WTC11 (cell line): ENCODE measurements around the gene TNIP3. TPM values are rescaled to one million over a fixed set of nuclear protein-coding genes. Genes with fewer than 3 reads are reported as not detected.
"Not testable (repeated sequence)": the region's sequence is repeated elsewhere in the genome, so short reads cannot be mapped to it uniquely, and the experiment has no call there.

Source experiments
- ATAC-seq: fragments of 200-7000 bp; cut with Tn5 transposase; 2 replicates; pipeline ENCODE4 v1.10.0; 2021; ENCODE audit warnings: mild to moderate bottlenecking, moderate library complexity
- CTCF ChIA-PET: fragments of 300-600 bp; sonication (Branson Sonifier 250); formaldehyde crosslinking; loops from one replicate; lab custom pipeline; 2021; ENCODE audit warnings: antibody characterized with exemption; lab: Charles Lee
- POLR2A ChIA-PET: fragments of 350-600 bp; sonication (Branson Sonifier 250); formaldehyde crosslinking; loops from one replicate; lab custom pipeline; 2021; ENCODE audit warnings: antibody characterized with exemption; lab: Charles Lee
- DNase-seq: peaks from one replicate; pipeline ENCODE4 v3.0.0; 2021; ENCODE audit warnings: low spot score
- H3K27ac Mint-ChIP-seq: 2 replicates; pipeline ENCODE4 v1.8.0; 2021; ENCODE audit warnings: mixed read lengths
- H3K27me3 Mint-ChIP-seq: 2 replicates; pipeline ENCODE4 v1.8.0; 2021; ENCODE audit warnings: low read depth, mild to moderate bottlenecking, moderate library complexity, mixed read lengths
- H3K36me3 Mint-ChIP-seq: 2 replicates; pipeline ENCODE4 v1.8.0; 2021; ENCODE audit warnings: mixed read lengths
- H3K4me1 Mint-ChIP-seq: 2 replicates; pipeline ENCODE4 v1.8.0; 2022; ENCODE audit warnings: mixed read lengths
- H3K4me3 Mint-ChIP-seq: 2 replicates; pipeline ENCODE4 v1.8.0; 2021; ENCODE audit warnings: mild to moderate bottlenecking, moderate library complexity, mixed read lengths
- H3K9me3 Mint-ChIP-seq: 2 replicates; pipeline ENCODE4 v1.8.0; 2021; ENCODE audit warnings: mixed read lengths
- ATF1 ChIP-seq: sonication (generic); formaldehyde crosslinking; IDR thresholded peaks from 2 replicates; pipeline ENCODE4 v1.8.1; 2023; ENCODE audit warnings: mild to moderate bottlenecking, moderate library complexity, missing genetic modification reagents
- CBFB ChIP-seq: sonication (generic); formaldehyde crosslinking; IDR thresholded peaks from 2 replicates; pipeline ENCODE4 v1.8.1; 2022; ENCODE audit warnings: mild to moderate bottlenecking, low read depth, missing genetic modification reagents
- KAT7 ChIP-seq: sonication (generic); formaldehyde crosslinking; IDR thresholded peaks from 2 replicates; pipeline ENCODE4 v1.8.1; 2023; ENCODE audit warnings: missing genetic modification reagents, mild to moderate bottlenecking, borderline replicate concordance
- NFYB ChIP-seq: sonication (generic); formaldehyde crosslinking; conservative IDR thresholded peaks from 2 replicates; pipeline ENCODE4 v1.8.0; 2022; ENCODE audit warnings: low read depth, missing genetic modification reagents
- RELA ChIP-seq: sonication (generic); formaldehyde crosslinking; IDR thresholded peaks from 2 replicates; pipeline ENCODE4 v1.8.1; 2022; ENCODE audit warnings: missing genetic modification reagents, mild to moderate bottlenecking, borderline replicate concordance
- TEAD4 ChIP-seq: sonication (generic); formaldehyde crosslinking; IDR thresholded peaks from 2 replicates; pipeline ENCODE4 v1.8.0; 2022; ENCODE audit warnings: mild to moderate bottlenecking, missing genetic modification reagents
- total RNA-seq: library from RNA; stranded (reverse); gene quantifications from 3 replicates; pipeline ENCODE4 v1.2.3, GENCODE V29; 2021
- TF ChIP-seq, protein P1 (sequence below): fragments of 200-600 bp; IDR thresholded peaks from 2 replicates; pipeline ENCODE4 v1.8.0; 2022; ENCODE audit warnings: antibody characterized with exemption
- TF ChIP-seq, protein P2 (sequence below): sonication (generic); formaldehyde crosslinking; IDR thresholded peaks from 2 replicates; pipeline ENCODE4 v1.8.0; 2023; ENCODE audit warnings: mild to moderate bottlenecking, missing genetic modification reagents
- TF ChIP-seq, protein P3 (sequence below): sonication (generic); formaldehyde crosslinking; IDR thresholded peaks from 2 replicates; pipeline ENCODE4 v1.8.1; 2023; ENCODE audit warnings: mild to moderate bottlenecking, missing genetic modification reagents, borderline replicate concordance
- TF ChIP-seq, protein P4 (sequence below): sonication (generic); formaldehyde crosslinking; IDR thresholded peaks from 2 replicates; pipeline ENCODE4 v1.8.1; 2022; ENCODE audit warnings: missing genetic modification reagents, borderline replicate concordance
- TF ChIP-seq, protein P5 (sequence below): sonication (generic); formaldehyde crosslinking; IDR thresholded peaks from 2 replicates; pipeline ENCODE4 v1.8.0; 2023; ENCODE audit warnings: missing genetic modification reagents, mild to moderate bottlenecking, borderline replicate concordance

TNIP3 gene
- total RNA-seq, 1 experiment from 2014 or later = not detected

DNA sequence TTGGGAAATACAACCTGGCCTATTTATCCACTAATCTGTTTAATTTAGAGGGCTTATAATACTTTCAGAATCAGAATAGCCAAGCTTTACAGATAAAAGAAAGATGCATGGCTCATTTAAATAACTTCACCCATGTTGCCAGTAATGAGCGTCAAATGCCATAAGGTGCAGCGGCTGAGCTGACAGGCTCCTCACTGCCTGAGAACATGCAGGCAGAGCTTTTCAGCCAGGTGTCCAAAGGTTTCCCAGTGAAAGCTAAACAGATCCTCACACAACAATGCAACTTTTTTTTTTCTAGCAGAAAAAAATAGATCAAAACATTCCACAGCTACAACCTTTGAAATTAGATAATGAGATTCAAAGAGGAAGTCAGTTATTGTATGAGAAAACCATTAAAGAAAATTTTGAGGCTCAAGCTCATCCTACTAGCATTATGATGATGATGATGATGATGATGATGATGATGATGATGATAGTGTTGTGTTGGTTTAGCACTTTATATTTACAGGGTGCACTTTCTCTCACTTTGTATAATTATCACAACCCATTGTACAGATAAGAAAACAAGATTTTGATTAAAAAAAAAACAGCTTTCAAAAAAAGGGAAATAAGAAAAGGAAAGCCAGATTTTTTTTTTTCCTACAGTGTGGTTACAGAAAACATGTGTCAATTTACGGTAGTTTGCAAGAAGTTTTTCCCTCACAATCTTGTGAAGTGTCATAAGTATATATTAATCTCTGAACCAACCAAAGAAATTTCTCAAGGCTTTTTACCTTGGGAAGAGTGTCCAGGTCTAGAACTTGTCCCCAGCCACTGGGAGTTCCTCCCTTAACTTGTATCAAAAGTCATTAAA is 12.2 kb upstream of the TNIP3 start:
- CTCF ChIA-PET = interaction anchor here (1.0 kb wide), 1 partner anchor 16 kb away, joined by 5 read pairs; no protein-coding TSS in a partner anchor
- no peaks in the 10 kb centered on the region; the same call in 1 of the 2 replicates for H3K27me3 Mint-ChIP-seq
- H3K27ac Mint-ChIP-seq = no peak overlapping the region
- peaks cover 3% of the 10 kb centered on the region; the same call in 1 of the 2 replicates for H3K9me3 Mint-ChIP-seq
- H3K36me3 Mint-ChIP-seq = no peaks in the 10 kb centered on the region
- TF ChIP-seq TEAD4 (CRISPR knock-in tag) (no peak), KAT7 (CRISPR knock-in tag) (no peak), NFYB (CRISPR knock-in tag) (no peak), CBFB (CRISPR knock-in tag) (no peak)
- TF ChIP-seq, protein P1, sequence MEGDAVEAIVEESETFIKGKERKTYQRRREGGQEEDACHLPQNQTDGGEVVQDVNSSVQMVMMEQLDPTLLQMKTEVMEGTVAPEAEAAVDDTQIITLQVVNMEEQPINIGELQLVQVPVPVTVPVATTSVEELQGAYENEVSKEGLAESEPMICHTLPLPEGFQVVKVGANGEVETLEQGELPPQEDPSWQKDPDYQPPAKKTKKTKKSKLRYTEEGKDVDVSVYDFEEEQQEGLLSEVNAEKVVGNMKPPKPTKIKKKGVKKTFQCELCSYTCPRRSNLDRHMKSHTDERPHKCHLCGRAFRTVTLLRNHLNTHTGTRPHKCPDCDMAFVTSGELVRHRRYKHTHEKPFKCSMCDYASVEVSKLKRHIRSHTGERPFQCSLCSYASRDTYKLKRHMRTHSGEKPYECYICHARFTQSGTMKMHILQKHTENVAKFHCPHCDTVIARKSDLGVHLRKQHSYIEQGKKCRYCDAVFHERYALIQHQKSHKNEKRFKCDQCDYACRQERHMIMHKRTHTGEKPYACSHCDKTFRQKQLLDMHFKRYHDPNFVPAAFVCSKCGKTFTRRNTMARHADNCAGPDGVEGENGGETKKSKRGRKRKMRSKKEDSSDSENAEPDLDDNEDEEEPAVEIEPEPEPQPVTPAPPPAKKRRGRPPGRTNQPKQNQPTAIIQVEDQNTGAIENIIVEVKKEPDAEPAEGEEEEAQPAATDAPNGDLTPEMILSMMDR = no peak
- TF ChIP-seq, protein P2, sequence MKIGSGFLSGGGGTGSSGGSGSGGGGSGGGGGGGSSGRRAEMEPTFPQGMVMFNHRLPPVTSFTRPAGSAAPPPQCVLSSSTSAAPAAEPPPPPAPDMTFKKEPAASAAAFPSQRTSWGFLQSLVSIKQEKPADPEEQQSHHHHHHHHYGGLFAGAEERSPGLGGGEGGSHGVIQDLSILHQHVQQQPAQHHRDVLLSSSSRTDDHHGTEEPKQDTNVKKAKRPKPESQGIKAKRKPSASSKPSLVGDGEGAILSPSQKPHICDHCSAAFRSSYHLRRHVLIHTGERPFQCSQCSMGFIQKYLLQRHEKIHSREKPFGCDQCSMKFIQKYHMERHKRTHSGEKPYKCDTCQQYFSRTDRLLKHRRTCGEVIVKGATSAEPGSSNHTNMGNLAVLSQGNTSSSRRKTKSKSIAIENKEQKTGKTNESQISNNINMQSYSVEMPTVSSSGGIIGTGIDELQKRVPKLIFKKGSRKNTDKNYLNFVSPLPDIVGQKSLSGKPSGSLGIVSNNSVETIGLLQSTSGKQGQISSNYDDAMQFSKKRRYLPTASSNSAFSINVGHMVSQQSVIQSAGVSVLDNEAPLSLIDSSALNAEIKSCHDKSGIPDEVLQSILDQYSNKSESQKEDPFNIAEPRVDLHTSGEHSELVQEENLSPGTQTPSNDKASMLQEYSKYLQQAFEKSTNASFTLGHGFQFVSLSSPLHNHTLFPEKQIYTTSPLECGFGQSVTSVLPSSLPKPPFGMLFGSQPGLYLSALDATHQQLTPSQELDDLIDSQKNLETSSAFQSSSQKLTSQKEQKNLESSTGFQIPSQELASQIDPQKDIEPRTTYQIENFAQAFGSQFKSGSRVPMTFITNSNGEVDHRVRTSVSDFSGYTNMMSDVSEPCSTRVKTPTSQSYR (CRISPR knock-in tag) = no peak
- POLR2A ChIA-PET = no interaction called here
- H3K4me3 Mint-ChIP-seq = no peak overlapping the region
- peaks cover 24% of the 10 kb centered on the region for H3K4me1 Mint-ChIP-seq
- DNase-seq (no peak), ATAC-seq (no peak)

DNA sequence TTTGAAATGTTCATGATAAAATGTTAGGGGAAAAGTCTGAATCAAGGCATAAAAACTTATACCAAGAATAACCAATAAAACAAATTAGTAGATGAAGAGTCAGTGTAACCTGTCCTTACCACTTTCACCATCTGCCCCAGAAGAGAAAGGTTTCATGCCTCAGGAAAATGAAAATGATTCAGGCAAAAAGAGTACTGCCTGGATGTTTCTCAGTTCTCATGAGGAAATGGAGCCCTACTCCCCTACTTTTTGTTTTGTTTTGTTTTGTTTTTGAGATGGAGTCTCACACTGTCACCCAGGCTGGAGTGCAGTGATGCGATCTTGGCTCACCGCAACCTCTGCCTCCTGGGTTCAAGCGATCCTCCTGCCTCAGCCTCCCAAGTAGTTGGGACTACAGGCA is 7.4 kb upstream of the TNIP3 start:
- H3K4me3 Mint-ChIP-seq, H3K9me3 Mint-ChIP-seq, CTCF ChIA-PET, ATAC-seq, H3K27ac Mint-ChIP-seq, H3K27me3 Mint-ChIP-seq, POLR2A ChIA-PET, DNase-seq, H3K36me3 Mint-ChIP-seq: not testable (repeated sequence)
- H3K4me1 Mint-ChIP-seq = peaks cover 13% of the 10 kb centered on the region

DNA sequence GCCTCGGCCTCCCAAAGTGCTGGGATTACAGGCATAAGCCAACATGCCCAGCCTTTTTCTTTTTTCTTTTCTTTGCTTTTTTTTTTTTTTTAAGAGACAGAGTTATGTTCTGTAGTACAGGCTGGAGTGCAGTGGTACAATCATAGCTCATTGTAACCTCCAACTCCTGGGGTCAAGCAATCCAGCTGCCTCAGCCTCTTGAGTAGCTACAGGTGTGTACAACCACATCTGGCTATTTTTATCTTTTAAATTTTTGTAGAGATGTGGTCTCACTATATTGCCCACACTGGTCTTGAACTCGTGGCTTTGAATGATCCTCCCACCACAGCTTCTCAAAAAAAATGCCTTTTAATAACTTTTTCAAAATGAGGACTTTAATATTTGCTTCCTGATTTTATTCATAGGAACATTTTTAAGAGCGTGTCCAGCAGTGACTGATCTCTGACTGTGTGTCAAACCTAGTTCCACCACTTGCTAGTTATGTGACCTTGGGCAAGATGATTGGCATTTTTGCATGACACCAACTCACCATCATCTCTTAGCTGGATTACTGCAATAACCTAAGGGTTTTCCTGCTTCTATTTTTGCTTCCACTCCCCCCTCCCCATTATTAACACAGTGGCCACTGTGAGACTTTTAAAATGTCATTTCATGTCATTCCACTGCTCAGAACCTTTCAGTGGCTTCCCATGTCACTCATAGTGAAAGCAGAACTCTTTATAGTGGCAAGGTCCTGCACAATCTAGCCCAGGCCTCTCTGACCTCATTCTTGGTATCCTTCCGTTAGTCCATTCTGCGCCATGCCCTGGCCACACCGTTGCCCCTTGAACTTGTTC is 4.5 kb upstream of the TNIP3 start:
- CTCF ChIA-PET = interaction anchor here (1.0 kb wide), 1 partner anchor 24 kb away, joined by 4 read pairs; no protein-coding TSS in a partner anchor
- POLR2A ChIA-PET = no interaction called here
- Mint-ChIP-seq H3K4me1 (peaks cover 15% of the 10 kb centered on the region), H3K36me3 (no peaks in the 10 kb centered on the region), H3K27ac (no peak overlapping the region), H3K27me3 (no peaks in the 10 kb centered on the region), H3K4me3 (no peak overlapping the region), H3K9me3 (no peaks in the 10 kb centered on the region)
- DNase-seq (no peak), ATAC-seq (no peak)
- TF ChIP-seq RELA (CRISPR knock-in tag) (no peak), ATF1 (CRISPR knock-in tag) (no peak)
- TF ChIP-seq, protein P3, sequence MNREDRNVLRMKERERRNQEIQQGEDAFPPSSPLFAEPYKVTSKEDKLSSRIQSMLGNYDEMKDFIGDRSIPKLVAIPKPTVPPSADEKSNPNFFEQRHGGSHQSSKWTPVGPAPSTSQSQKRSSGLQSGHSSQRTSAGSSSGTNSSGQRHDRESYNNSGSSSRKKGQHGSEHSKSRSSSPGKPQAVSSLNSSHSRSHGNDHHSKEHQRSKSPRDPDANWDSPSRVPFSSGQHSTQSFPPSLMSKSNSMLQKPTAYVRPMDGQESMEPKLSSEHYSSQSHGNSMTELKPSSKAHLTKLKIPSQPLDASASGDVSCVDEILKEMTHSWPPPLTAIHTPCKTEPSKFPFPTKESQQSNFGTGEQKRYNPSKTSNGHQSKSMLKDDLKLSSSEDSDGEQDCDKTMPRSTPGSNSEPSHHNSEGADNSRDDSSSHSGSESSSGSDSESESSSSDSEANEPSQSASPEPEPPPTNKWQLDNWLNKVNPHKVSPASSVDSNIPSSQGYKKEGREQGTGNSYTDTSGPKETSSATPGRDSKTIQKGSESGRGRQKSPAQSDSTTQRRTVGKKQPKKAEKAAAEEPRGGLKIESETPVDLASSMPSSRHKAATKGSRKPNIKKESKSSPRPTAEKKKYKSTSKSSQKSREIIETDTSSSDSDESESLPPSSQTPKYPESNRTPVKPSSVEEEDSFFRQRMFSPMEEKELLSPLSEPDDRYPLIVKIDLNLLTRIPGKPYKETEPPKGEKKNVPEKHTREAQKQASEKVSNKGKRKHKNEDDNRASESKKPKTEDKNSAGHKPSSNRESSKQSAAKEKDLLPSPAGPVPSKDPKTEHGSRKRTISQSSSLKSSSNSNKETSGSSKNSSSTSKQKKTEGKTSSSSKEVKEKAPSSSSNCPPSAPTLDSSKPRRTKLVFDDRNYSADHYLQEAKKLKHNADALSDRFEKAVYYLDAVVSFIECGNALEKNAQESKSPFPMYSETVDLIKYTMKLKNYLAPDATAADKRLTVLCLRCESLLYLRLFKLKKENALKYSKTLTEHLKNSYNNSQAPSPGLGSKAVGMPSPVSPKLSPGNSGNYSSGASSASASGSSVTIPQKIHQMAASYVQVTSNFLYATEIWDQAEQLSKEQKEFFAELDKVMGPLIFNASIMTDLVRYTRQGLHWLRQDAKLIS (CRISPR knock-in tag) = no peak
- TF ChIP-seq, protein P4, sequence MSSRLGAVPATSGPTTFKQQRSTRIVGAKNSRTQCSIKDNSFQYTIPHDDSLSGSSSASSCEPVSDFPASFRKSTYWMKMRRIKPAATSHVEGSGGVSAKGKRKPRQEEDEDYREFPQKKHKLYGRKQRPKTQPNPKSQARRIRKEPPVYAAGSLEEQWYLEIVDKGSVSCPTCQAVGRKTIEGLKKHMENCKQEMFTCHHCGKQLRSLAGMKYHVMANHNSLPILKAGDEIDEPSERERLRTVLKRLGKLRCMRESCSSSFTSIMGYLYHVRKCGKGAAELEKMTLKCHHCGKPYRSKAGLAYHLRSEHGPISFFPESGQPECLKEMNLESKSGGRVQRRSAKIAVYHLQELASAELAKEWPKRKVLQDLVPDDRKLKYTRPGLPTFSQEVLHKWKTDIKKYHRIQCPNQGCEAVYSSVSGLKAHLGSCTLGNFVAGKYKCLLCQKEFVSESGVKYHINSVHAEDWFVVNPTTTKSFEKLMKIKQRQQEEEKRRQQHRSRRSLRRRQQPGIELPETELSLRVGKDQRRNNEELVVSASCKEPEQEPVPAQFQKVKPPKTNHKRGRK = no peak
- TF ChIP-seq, protein P5, sequence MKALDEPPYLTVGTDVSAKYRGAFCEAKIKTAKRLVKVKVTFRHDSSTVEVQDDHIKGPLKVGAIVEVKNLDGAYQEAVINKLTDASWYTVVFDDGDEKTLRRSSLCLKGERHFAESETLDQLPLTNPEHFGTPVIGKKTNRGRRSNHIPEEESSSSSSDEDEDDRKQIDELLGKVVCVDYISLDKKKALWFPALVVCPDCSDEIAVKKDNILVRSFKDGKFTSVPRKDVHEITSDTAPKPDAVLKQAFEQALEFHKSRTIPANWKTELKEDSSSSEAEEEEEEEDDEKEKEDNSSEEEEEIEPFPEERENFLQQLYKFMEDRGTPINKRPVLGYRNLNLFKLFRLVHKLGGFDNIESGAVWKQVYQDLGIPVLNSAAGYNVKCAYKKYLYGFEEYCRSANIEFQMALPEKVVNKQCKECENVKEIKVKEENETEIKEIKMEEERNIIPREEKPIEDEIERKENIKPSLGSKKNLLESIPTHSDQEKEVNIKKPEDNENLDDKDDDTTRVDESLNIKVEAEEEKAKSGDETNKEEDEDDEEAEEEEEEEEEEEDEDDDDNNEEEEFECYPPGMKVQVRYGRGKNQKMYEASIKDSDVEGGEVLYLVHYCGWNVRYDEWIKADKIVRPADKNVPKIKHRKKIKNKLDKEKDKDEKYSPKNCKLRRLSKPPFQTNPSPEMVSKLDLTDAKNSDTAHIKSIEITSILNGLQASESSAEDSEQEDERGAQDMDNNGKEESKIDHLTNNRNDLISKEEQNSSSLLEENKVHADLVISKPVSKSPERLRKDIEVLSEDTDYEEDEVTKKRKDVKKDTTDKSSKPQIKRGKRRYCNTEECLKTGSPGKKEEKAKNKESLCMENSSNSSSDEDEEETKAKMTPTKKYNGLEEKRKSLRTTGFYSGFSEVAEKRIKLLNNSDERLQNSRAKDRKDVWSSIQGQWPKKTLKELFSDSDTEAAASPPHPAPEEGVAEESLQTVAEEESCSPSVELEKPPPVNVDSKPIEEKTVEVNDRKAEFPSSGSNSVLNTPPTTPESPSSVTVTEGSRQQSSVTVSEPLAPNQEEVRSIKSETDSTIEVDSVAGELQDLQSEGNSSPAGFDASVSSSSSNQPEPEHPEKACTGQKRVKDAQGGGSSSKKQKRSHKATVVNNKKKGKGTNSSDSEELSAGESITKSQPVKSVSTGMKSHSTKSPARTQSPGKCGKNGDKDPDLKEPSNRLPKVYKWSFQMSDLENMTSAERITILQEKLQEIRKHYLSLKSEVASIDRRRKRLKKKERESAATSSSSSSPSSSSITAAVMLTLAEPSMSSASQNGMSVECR (CRISPR knock-in tag) = no peak
